Measurements from ENCODE around the gene LRIG1.

Gene LRIG1

GRCh38 chr3:66478960-66479359 is 21.9 kb downstream of the LRIG1 start:
- Histone ChIP-seq H3K27ac (ENCODE audit: low read length) (no peak overlapping the region), H3K9me2 (replicated peaks; ENCODE audit: insufficient read depth, low read length) (no peaks in the 10 kb centered on the region), H3K36me3 (replicated peaks; ENCODE audit: insufficient read depth, low read length) (no peaks in the 10 kb centered on the region), H3K4me1 (ENCODE audit: low read length) (peaks cover 51% of the 10 kb centered on the region), H3K79me2 (ENCODE audit: low read length) (peaks cover 98% of the 10 kb centered on the region), H3F3A (ENCODE audit: insufficient read depth, low read length) (peaks cover 33% of the 10 kb centered on the region), H2AFZ (ENCODE audit: low read length) (no peak overlapping the region), H3K9me3 (replicated peaks; ENCODE audit: insufficient read depth, low read length) (no peaks in the 10 kb centered on the region), H3K4me2 (ENCODE audit: low read depth, low read length) (no peak overlapping the region), H3K9ac (ENCODE audit: low read length) (no peak overlapping the region), H4K20me1 (ENCODE audit: insufficient read depth, low read length) (0 out of 2 replicates have a peak, but pooled peaks cover 2% of the 10 kb centered on the region), H3K27me3 (replicated peaks; ENCODE audit: insufficient read depth, low read length) (no peaks in the 10 kb centered on the region), H3K4me3 (ENCODE audit: low read length) (no peak overlapping the region)
- no peak for TF ChIP-seq CTCF (IDR thresholded peaks at IDR 0.05; ENCODE audit: low read length)
- TF ChIP-seq EZH2phosphoT487 (IDR thresholded peaks at IDR 0.05; ENCODE audit: low read length): no peak
- no peak for TF ChIP-seq EZH2 (optimal IDR thresholded peaks at IDR 0.05; ENCODE audit: low read depth, low read length)
- DNase-seq: no peak

- Histone ChIP-seq H3K9me3 (replicated peaks; ENCODE audit: insufficient read depth, low read length) (no peaks in the 10 kb centered on the region), H3K4me1 (ENCODE audit: low read length) (peaks cover 44% of the 10 kb centered on the region), H3F3A (ENCODE audit: insufficient read depth, low read length) (peaks cover 23% of the 10 kb centered on the region), H4K20me1 (ENCODE audit: insufficient read depth, low read length) (0 out of 2 replicates have a peak, but pooled peaks cover 2% of the 10 kb centered on the region), H3K9ac (ENCODE audit: low read length) (no peak overlapping the region), H3K36me3 (replicated peaks; ENCODE audit: insufficient read depth, low read length) (no peaks in the 10 kb centered on the region), H3K27ac (ENCODE audit: low read length) (no peak overlapping the region), H3K4me3 (ENCODE audit: low read length) (no peak overlapping the region), H3K9me2 (replicated peaks; ENCODE audit: insufficient read depth, low read length) (no peaks in the 10 kb centered on the region), H3K4me2 (ENCODE audit: low read depth, low read length) (no peak overlapping the region), H3K27me3 (replicated peaks; ENCODE audit: insufficient read depth, low read length) (no peaks in the 10 kb centered on the region), H2AFZ (ENCODE audit: low read length) (no peak overlapping the region), H3K79me2 (ENCODE audit: low read length) (peaks cover 100% of the 10 kb centered on the region)
- TF ChIP-seq EZH2phosphoT487 (IDR thresholded peaks at IDR 0.05; ENCODE audit: low read length) (no peak), CTCF (IDR thresholded peaks at IDR 0.05; ENCODE audit: low read length) (no peak), EZH2 (optimal IDR thresholded peaks at IDR 0.05; ENCODE audit: low read depth, low read length) (no peak)
- DNase-seq: no peak
These were observed 23.0 kb downstream of the LRIG1 start for GRCh38 chr3:66477856-66478255.

GRCh38 chr3:66476852-66477381 is 23.9 kb downstream of the LRIG1 start:
- Histone ChIP-seq H3K4me2 (ENCODE audit: low read depth, low read length) (no peak overlapping the region), H3K79me2 (ENCODE audit: low read length) (peaks cover 99% of the 10 kb centered on the region), H3K4me3 (ENCODE audit: low read length) (no peak overlapping the region), H3K4me1 (ENCODE audit: low read length) (peaks cover 35% of the 10 kb centered on the region), H3K9ac (ENCODE audit: low read length) (no peak overlapping the region), H3F3A (ENCODE audit: insufficient read depth, low read length) (peaks cover 15% of the 10 kb centered on the region), H2AFZ (ENCODE audit: low read length) (no peak overlapping the region), H3K36me3 (replicated peaks; ENCODE audit: insufficient read depth, low read length) (no peaks in the 10 kb centered on the region), H3K9me2 (replicated peaks; ENCODE audit: insufficient read depth, low read length) (no peaks in the 10 kb centered on the region), H4K20me1 (ENCODE audit: insufficient read depth, low read length) (no peaks in the 10 kb centered on the region), H3K27me3 (replicated peaks; ENCODE audit: insufficient read depth, low read length) (no peaks in the 10 kb centered on the region), H3K9me3 (replicated peaks; ENCODE audit: insufficient read depth, low read length) (no peaks in the 10 kb centered on the region), H3K27ac (ENCODE audit: low read length) (no peak overlapping the region)
- no peak for DNase-seq
- TF ChIP-seq EZH2 (optimal IDR thresholded peaks at IDR 0.05; ENCODE audit: low read depth, low read length): no peak
- TF ChIP-seq CTCF (IDR thresholded peaks at IDR 0.05; ENCODE audit: low read length): no peak
- no peak for TF ChIP-seq EZH2phosphoT487 (IDR thresholded peaks at IDR 0.05; ENCODE audit: low read length)

All from MM.1S (cell line).